Activated naive CD8-positive, alpha-beta T cell treated with anti-CD3 and anti-CD28 coated beads, Interleukin-2, amount 10 ng/mL, durations not matched to agents 7 days and 5 days (primary cell): ENCODE measurements around the gene SFI1. TPM values are rescaled to one million over a fixed set of nuclear protein-coding genes. Genes with fewer than 3 reads are reported as not detected.

Experiments used
- ATAC-seq: fragments of 150-1000 bp; cut with Tn5 transposase; one replicate; pipeline ENCODE4 v1.10.0; 2021; ENCODE audit warnings: low read depth, moderate library complexity
- POLR2A ChIA-PET: fragments of 350-600 bp; sonication (Branson Sonifier 250); formaldehyde crosslinking; loops from one replicate; lab custom pipeline; 2021; ENCODE audit warnings: antibody characterized with exemption; lab: Charles Lee
- DNase-seq: peaks from one replicate; pipeline ENCODE4 v3.0.0; 2021
- H3K27ac Mint-ChIP-seq: one replicate; pipeline ENCODE4 v1.8.0; 2022; ENCODE audit warnings: mild to moderate bottlenecking, mixed read lengths
- H3K27me3 Mint-ChIP-seq: one replicate; pipeline ENCODE4 v1.8.0; 2022; ENCODE audit warnings: mild to moderate bottlenecking, moderate library complexity, mixed read lengths
- H3K36me3 Mint-ChIP-seq: one replicate; pipeline ENCODE4 v1.8.0; 2021; ENCODE audit warnings: mild to moderate bottlenecking, mixed read lengths
- H3K4me1 Mint-ChIP-seq: one replicate; pipeline ENCODE4 v1.8.0; 2021; ENCODE audit warnings: mixed read lengths
- H3K4me3 Mint-ChIP-seq: one replicate; pipeline ENCODE4 v1.8.0; 2022; ENCODE audit warnings: mild to moderate bottlenecking, moderate library complexity, mixed read lengths
- H3K9me3 Mint-ChIP-seq: one replicate; pipeline ENCODE4 v1.8.0; 2021; ENCODE audit warnings: mixed read lengths
- total RNA-seq, 2 experiments: library from RNA; stranded (reverse); gene quantifications; one replicate each; pipeline ENCODE4 v1.2.3, GENCODE V29; 2021

The SFI1 gene
- total RNA-seq, 2 experiments from 2014 or later, result 209 to 210 TPM

GRCh38 chr22:31613286-31613903 is 117.1 kb downstream of the SFI1 start:
- H3K27ac Mint-ChIP-seq, result no peak overlapping the region

GRCh38 chr22:31613904-31614296 is 117.6 kb downstream of the SFI1 start:
- ATAC-seq, result no peak

More at GRCh38 chr22:31613286-31613903, 117.1 kb downstream of the SFI1 start:
- Mint-ChIP-seq H3K27me3 (no peaks in the 10 kb centered on the region), H3K4me1 (peaks cover 12% of the 10 kb centered on the region), H3K9me3 (no peaks in the 10 kb centered on the region), H3K36me3 (peaks cover under 1% of the 10 kb centered on the region), H3K4me3 (no peak overlapping the region)
- POLR2A ChIA-PET, result interaction anchor here (1.0 to 1.2 kb wide), 2 partner anchors 18 to 57 kb away, joined by 4 to 5 read pairs; no protein-coding TSS in a partner anchor
- ATAC-seq, result no peak
- no peak for DNase-seq

DNA sequence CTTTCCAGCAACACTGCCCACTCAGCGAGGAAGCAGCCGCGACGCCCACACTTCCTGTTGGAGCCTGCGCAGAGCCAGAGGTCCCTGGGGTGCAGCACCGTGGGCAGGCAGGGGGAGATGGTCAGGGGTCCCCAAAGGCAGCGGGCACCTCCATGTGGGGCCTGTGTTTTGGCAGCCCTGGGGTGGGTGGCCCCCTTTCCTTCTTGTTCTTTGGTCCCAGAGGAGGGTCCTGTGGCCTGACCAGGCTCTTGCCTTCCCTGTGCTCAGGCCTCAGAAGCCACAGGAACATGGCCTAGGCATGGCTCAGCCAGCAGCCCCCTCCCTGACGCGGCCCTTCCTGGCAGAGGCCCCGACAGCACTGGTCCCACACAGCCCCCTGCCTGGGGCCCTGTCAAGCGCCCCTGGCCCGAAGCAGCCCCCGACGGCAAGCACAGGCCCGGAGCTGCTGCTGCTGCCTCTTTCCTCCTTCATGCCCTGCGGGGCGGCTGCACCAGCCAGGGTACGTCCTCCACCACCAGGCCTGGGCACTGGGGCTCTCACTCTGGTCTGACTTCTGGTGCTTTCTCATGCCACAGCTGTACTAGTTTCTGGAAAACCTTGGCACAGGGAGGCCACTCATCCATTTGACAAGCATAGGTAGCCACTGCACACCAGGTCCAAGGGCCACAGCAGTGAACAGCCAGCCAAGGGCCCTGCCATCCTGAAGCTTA is 118.6 kb downstream of the SFI1 start:
- no peaks in the 10 kb centered on the region for H3K9me3 Mint-ChIP-seq
- peaks cover 12% of the 10 kb centered on the region for H3K4me1 Mint-ChIP-seq
- H3K36me3 Mint-ChIP-seq, result no peaks in the 10 kb centered on the region
- no peak for ATAC-seq
- no peak overlapping the region for H3K4me3 Mint-ChIP-seq
- peak overlapping the region; percentile 85 for H3K27ac Mint-ChIP-seq
- no peaks in the 10 kb centered on the region for H3K27me3 Mint-ChIP-seq
- POLR2A ChIA-PET, result no interaction called here
- DNase-seq, result no peak

More at GRCh38 chr22:31613904-31614296, 117.6 kb downstream of the SFI1 start:
- Mint-ChIP-seq H3K27ac (peak overlapping the region; percentile 66), H3K27me3 (no peaks in the 10 kb centered on the region), H3K9me3 (no peaks in the 10 kb centered on the region), H3K4me1 (peaks cover 12% of the 10 kb centered on the region), H3K4me3 (no peak overlapping the region), H3K36me3 (no peaks in the 10 kb centered on the region)
- no peak for DNase-seq
- POLR2A ChIA-PET, result interaction anchor here (1.0 kb wide), 1 partner anchor 57 kb away, joined by 5 read pairs; no protein-coding TSS in a partner anchor

GRCh38 chr22:31615491-31615860 is 119.1 kb downstream of the SFI1 start:
- Mint-ChIP-seq H3K27ac (peak overlapping the region; percentile 85), H3K9me3 (no peaks in the 10 kb centered on the region), H3K36me3 (no peaks in the 10 kb centered on the region), H3K27me3 (no peaks in the 10 kb centered on the region), H3K4me1 (peaks cover 12% of the 10 kb centered on the region), H3K4me3 (no peak overlapping the region)
- POLR2A ChIA-PET, result interaction anchor here (1.5 kb wide), 1 partner anchor 15 kb away, joined by 9 read pairs; no protein-coding TSS in a partner anchor
- no peak for ATAC-seq
- no peak for DNase-seq

DNA sequence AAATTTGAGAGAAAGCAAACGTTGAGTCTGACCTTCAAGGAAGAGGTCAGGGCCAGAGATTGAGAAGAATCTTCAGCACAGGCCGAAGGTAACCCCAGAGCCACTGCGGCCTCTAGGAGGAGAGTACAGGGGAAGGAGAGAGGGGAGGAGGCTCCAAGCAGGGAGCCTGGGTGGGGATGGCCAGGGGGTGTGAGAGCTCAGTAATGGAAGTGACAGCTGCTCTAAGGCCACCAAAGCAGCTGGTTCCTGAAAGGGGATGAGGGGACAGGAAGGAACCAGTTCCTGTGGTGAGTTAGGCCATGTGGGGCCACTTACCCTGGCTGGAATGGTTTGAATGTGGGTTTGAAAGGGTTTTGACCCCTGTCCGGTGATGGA is 119.6 kb downstream of the SFI1 start:
- Mint-ChIP-seq H3K9me3 (no peaks in the 10 kb centered on the region), H3K36me3 (no peaks in the 10 kb centered on the region), H3K4me3 (no peak overlapping the region), H3K27ac (peak overlapping the region; percentile 85), H3K27me3 (no peaks in the 10 kb centered on the region), H3K4me1 (peaks cover 12% of the 10 kb centered on the region)
- ATAC-seq (no peak), DNase-seq (no peak)
- POLR2A ChIA-PET, result interaction anchor here (1.5 kb wide), 1 partner anchor 15 kb away, joined by 9 read pairs; no protein-coding TSS in a partner anchor

DNA sequence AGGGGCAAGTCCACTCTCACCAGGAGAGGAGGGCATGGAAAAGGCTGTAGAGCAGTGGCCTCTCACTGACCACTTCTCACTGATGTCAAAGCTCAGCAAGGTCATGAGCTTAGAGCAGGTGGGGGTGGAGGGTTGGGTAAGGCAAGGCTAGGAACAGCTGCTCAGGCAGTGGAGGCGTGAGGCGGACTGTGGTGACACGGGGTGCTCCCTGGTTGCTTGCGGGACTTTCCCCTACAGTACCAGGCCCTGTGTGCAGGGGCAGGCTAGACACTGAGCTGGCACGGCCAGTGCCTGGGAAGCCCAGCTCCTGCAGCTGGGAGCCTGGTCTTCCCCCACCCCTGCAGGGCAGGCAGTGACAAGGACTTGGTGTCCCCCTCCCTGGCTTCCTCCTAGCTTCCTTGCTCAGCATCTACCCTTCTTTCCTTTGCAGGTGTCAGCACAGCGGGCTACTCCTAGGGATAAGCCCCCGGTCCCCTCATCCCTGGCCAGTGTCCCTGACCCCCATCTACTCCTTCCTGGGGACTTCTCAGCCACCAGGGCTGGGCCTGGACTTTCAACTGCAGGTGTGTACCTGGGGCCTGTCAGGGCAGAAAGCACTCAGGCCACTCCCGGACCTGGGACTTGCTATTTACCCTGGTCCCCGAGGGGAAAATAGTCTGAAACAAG is 120.1 kb downstream of the SFI1 start:
- POLR2A ChIA-PET, result interaction anchor here (1.5 kb wide), 1 partner anchor 14 kb away, joined by 9 read pairs; no protein-coding TSS in a partner anchor
- ATAC-seq, result peak; percentile 10
- no peak for DNase-seq
- H3K9me3 Mint-ChIP-seq, result no peaks in the 10 kb centered on the region
- H3K36me3 Mint-ChIP-seq, result no peaks in the 10 kb centered on the region
- peak overlapping the region; percentile 85 for H3K27ac Mint-ChIP-seq
- H3K27me3 Mint-ChIP-seq, result no peaks in the 10 kb centered on the region
- H3K4me1 Mint-ChIP-seq, result peaks cover 12% of the 10 kb centered on the region
- H3K4me3 Mint-ChIP-seq, result no peak overlapping the region

- peaks cover 12% of the 10 kb centered on the region for H3K4me1 Mint-ChIP-seq
- ATAC-seq, result no peak
- H3K9me3 Mint-ChIP-seq, result no peaks in the 10 kb centered on the region
- no peak for DNase-seq
- POLR2A ChIA-PET, result interaction anchor here (0.6 kb wide), 1 partner anchor 19 kb away, joined by 3 read pairs; no protein-coding TSS in a partner anchor
- H3K27me3 Mint-ChIP-seq, result no peaks in the 10 kb centered on the region
- no peaks in the 10 kb centered on the region for H3K36me3 Mint-ChIP-seq
- no peak overlapping the region for H3K4me3 Mint-ChIP-seq
- no peak overlapping the region for H3K27ac Mint-ChIP-seq
Observed at GRCh38 chr22:31618057-31618456, 121.7 kb downstream of the SFI1 start.

DNA sequence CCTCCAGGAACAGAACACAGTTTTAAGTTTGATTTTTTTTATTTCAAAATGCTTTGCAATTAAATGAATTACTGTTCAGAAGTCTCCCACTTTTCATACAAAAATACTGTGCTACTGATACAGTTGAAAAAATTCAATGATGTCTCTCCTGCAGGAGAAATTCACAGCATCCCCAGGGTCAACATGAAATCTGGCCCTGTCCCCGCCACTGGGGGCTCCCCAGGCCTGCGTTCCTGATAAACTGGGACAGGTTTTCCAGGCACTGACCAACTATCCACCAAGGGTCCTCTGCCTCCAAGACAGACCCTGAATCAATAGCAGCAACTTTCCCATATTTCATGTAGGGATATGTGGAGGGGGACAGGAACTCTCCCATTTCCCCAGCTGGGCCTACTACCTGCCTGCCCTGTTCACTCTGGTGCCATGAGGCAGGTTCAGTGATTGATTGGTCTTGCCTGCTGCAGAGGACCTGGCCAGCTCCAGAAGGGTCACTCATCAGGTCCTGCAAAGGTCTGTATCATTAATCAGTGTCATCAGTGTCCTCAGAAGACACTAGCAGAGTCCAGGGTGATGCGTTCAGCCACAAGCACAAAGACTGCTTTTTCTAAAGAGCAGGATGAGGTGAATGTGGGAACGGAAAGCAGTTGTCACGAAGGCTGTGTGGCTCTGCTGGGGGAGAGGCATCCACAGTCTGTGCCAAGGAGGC is 122.3 kb downstream of the SFI1 start:
- ATAC-seq (no peak), DNase-seq (no peak)
- no peak overlapping the region for H3K27ac Mint-ChIP-seq
- POLR2A ChIA-PET, result interaction anchor here (0.6 kb wide), 1 partner anchor 20 kb away, joined by 3 read pairs; no protein-coding TSS in a partner anchor
- no peaks in the 10 kb centered on the region for H3K36me3 Mint-ChIP-seq
- no peaks in the 10 kb centered on the region for H3K27me3 Mint-ChIP-seq
- H3K4me3 Mint-ChIP-seq, result no peak overlapping the region
- H3K4me1 Mint-ChIP-seq, result peaks cover 12% of the 10 kb centered on the region
- no peaks in the 10 kb centered on the region for H3K9me3 Mint-ChIP-seq

DNA sequence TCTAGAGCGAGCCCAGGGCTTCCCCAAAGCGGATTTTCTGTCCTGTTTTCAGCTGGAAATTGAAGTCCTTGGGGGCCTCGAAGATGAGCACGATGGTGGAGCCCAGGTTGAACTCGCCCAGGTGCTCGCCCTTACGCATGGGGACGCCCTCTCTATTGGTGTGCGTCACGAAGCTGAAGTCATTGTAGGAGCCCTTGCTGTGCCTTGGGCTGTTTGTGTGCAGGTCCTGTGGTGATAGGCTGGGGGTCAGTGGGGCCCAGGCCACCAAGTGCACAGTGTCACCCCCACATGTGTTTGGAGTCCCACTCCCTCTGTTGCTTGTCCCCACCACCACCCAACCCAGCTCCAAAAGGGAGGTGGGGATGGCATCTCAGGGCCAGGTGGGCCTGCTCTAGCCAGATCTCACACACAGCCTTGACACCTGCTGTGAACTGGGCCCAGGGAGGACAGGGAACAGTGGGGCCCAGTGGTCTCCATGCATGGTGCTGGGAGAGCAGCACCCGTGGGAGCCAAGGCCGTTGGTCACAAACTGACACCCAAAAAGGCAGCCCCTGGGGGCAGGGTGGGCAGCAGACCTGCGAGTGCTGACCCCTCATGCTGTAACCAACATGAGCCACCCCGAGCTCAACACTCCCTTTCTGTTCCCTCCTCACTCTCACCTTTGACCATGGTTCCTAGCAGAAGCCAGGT is 123.4 kb downstream of the SFI1 start:
- ATAC-seq (no peak), DNase-seq (no peak)
- Mint-ChIP-seq H3K27me3 (no peaks in the 10 kb centered on the region), H3K36me3 (peaks cover 3% of the 10 kb centered on the region), H3K4me1 (peaks cover 14% of the 10 kb centered on the region), H3K27ac (peak overlapping the region; percentile 48), H3K4me3 (no peak overlapping the region), H3K9me3 (no peaks in the 10 kb centered on the region)
- POLR2A ChIA-PET, result interaction anchor here (3.0 kb wide), 1 partner anchor 10 kb away, joined by 10 read pairs; no protein-coding TSS in a partner anchor

GRCh38 chr22:31620756-31621480 is 124.6 kb downstream of the SFI1 start:
- POLR2A ChIA-PET, result interaction anchor here (3.0 kb wide), 1 partner anchor 9 kb away, joined by 10 read pairs; no protein-coding TSS in a partner anchor
- H3K4me1 Mint-ChIP-seq, result peaks cover 8% of the 10 kb centered on the region

DNA sequence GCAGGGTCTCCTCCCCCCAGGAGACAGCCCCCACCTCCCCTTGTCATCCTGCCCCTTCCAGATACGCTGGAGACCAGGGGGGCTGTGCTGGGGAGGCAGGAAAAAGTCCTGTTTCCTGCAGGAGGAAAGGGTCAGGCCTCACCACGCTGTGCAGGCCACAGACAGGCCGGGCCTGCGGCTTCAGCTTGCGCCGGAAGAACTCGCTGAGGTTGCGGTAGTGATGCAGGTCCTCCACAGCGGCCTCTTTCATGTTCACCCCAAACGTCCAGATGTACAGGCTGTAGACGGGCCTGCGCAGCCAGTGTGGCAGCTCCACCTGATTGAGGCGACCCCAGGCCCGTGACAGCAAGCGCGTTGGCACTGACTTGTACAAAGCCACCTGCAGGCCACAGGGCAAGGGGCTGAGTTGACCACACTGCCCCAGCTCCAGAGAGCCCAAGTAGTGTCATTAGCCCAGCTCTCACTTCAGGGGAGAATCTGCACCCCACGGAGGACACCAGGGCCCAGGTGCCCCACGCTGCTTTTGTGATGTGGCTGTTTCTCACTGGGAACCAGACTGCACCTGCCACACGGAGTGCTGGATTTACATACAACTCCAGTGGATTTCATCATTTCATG is 125.3 kb downstream of the SFI1 start:
- DNase-seq (no peak), ATAC-seq (no peak)
- H3K27me3 Mint-ChIP-seq, result no peaks in the 10 kb centered on the region
- H3K9me3 Mint-ChIP-seq, result no peaks in the 10 kb centered on the region
- peaks cover 3% of the 10 kb centered on the region for H3K36me3 Mint-ChIP-seq
- POLR2A ChIA-PET, result interaction anchor here (0.6 to 3.0 kb wide), 2 partner anchors 9 to 58 kb away, joined by 3 to 10 read pairs; no protein-coding TSS in a partner anchor
- H3K4me1 Mint-ChIP-seq, result peaks cover 7% of the 10 kb centered on the region
- H3K27ac Mint-ChIP-seq, result peak overlapping the region; percentile 30
- H3K4me3 Mint-ChIP-seq, result no peak overlapping the region

More at GRCh38 chr22:31620756-31621480, 124.6 kb downstream of the SFI1 start:
- Mint-ChIP-seq H3K36me3 (peaks cover 3% of the 10 kb centered on the region), H3K4me3 (no peak overlapping the region), H3K27me3 (no peaks in the 10 kb centered on the region), H3K27ac (peak overlapping the region; percentile 30), H3K9me3 (no peaks in the 10 kb centered on the region)
- ATAC-seq (no peak), DNase-seq (no peak)
